Mammary epithelial cell (primary cell): ENCODE measurements around the gene CP.

ENCODE experiments used
- EZH2 ChIP-seq: IDR thresholded peaks from 2 replicates; pipeline ENCODE4 v1.6.1; 2012; ENCODE audit warnings: low read length, inconsistent platforms, borderline replicate concordance
- TF ChIP-seq, protein P1 (sequence below), 2 donors: IDR thresholded peaks in 1 of 2; conservative IDR thresholded peaks in 1 of 2; 2 replicates each; pipeline ENCODE4 v1.5.1; 2011 to 2012; ENCODE audit warnings: inconsistent platforms in 2 of 2, low read length in 2 of 2, mild to moderate bottlenecking in 2 of 2, control low read depth in 1 of 2, low read depth in 1 of 2; ENCODE audit not compliant: insufficient read depth in 1 of 2; ENCODE audit errors: extremely low read depth in 1 of 2

DNA sequence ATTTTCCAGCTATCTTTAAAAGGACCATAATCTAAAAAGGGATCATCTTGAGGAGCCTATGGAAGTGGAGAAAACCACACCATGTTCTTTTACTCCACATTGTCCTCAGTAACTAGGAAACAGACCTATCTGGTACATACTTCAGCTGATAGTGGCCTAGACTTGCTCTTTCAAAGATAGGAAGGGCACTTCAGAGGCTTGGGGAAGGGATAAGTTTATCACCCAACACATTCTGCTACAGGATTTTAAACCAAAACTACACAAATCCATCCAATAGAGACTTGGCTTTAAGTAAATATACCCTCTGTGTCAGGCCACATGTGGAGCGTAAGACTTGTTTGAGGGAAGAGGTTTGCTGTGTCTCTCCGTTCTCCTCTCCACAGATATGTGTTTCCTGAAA lies 35.4 kb downstream of the CP start:
- TF ChIP-seq, protein P1, sequence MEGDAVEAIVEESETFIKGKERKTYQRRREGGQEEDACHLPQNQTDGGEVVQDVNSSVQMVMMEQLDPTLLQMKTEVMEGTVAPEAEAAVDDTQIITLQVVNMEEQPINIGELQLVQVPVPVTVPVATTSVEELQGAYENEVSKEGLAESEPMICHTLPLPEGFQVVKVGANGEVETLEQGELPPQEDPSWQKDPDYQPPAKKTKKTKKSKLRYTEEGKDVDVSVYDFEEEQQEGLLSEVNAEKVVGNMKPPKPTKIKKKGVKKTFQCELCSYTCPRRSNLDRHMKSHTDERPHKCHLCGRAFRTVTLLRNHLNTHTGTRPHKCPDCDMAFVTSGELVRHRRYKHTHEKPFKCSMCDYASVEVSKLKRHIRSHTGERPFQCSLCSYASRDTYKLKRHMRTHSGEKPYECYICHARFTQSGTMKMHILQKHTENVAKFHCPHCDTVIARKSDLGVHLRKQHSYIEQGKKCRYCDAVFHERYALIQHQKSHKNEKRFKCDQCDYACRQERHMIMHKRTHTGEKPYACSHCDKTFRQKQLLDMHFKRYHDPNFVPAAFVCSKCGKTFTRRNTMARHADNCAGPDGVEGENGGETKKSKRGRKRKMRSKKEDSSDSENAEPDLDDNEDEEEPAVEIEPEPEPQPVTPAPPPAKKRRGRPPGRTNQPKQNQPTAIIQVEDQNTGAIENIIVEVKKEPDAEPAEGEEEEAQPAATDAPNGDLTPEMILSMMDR (conservative IDR thresholded peaks at IDR 0.05 in 1 of 2, IDR thresholded peaks at IDR 0.05 in 1 of 2; ENCODE audit: extremely low read depth in 1 of 2, insufficient read depth in 1 of 2, low read depth in 1 of 2, low read length in 2 of 2) = no peak
- TF ChIP-seq EZH2 = no peak
